IMR-90 (cell line): Measurements from ENCODE around the gene CMC1. TPM values are rescaled to one million over a fixed set of nuclear protein-coding genes. Genes with fewer than 3 reads are reported as not detected.

ENCODE experiments used
- ATAC-seq: fragments of 200-7000 bp; cut with Tn5 transposase; 2 replicates; pipeline ENCODE4 v1.9.1; 2020; ENCODE audit warnings: low read depth, mild to moderate bottlenecking, moderate library complexity
- BruUV-seq: library from RNA; stranded (reverse); fragments of 400-500 nt; replicated peaks from 2 replicates; lab custom pipeline; 2021; lab: Mats Ljungman, UMichigan
- CTCF ChIA-PET: fragments of 300-600 bp; formaldehyde crosslinking; extraction: SDS; loops from one replicate; lab custom pipeline; 2021; ENCODE audit warnings: antibody characterized with exemption; lab: Yijun Ruan, JAX
- POLR2A ChIA-PET: fragments of 300-600 bp; sonication (Branson Sonifier 250); formaldehyde crosslinking; loops from one replicate; lab custom pipeline; 2022; ENCODE audit warnings: antibody characterized with exemption; ENCODE audit not compliant: unreplicated experiment; lab: Charles Lee
- DNase-seq: peaks from one replicate; pipeline ENCODE4 v3.0.0; 2013
- H2AFZ ChIP-seq: replicated peaks from 2 replicates; pipeline ENCODE3; 2013; ENCODE audit warnings: low read length, mild to moderate bottlenecking; ENCODE audit not compliant: poor library complexity
- H2AK5ac ChIP-seq: 2 replicates; pipeline ENCODE4 v1.6.1; 2013; ENCODE audit warnings: low read depth, low read length, inconsistent platforms
- H2AK9ac ChIP-seq: replicated peaks from 2 replicates; pipeline ENCODE3; 2013; ENCODE audit warnings: mild to moderate bottlenecking, low read depth, low read length, moderate library complexity; ENCODE audit not compliant: poor library complexity
- H2BK120ac ChIP-seq: 2 replicates; pipeline ENCODE4 v1.6.1; 2013; ENCODE audit warnings: low read depth, low read length, inconsistent platforms
- H2BK15ac ChIP-seq: 3 replicates; pipeline ENCODE4 v1.6.1; 2013; ENCODE audit warnings: low read depth, low read length, inconsistent platforms
- H2BK20ac ChIP-seq: 2 replicates; pipeline ENCODE4 v1.6.1; 2013; ENCODE audit warnings: low read depth, mild to moderate bottlenecking, inconsistent platforms, low read length, moderate library complexity
- H2BK5ac ChIP-seq: 2 replicates; pipeline ENCODE4 v1.6.1; 2013; ENCODE audit warnings: mild to moderate bottlenecking, low read depth, low read length, inconsistent platforms; ENCODE audit not compliant: poor library complexity, severe bottlenecking
- H3K14ac ChIP-seq: replicated peaks from 2 replicates; pipeline ENCODE4 v1.6.1; 2013; ENCODE audit warnings: low read depth, low read length, inconsistent platforms
- H3K18ac ChIP-seq: 2 replicates; pipeline ENCODE4 v1.6.1; 2013; ENCODE audit warnings: low read depth, low read length, control low read depth
- H3K23ac ChIP-seq: 2 replicates; pipeline ENCODE4 v1.6.1; 2013; ENCODE audit warnings: low read depth, low read length, inconsistent platforms
- H3K27ac ChIP-seq: 2 replicates; pipeline ENCODE4 v1.5.1; 2013; ENCODE audit warnings: mild to moderate bottlenecking, control low read depth, low read length; ENCODE audit not compliant: insufficient read depth
- H3K27me3 ChIP-seq: 2 replicates; pipeline ENCODE4 v1.6.1; 2013; ENCODE audit warnings: low read length; ENCODE audit not compliant: control insufficient read depth, insufficient read depth
- H3K36me3 ChIP-seq: 2 replicates; pipeline ENCODE4 v1.6.1; 2013; ENCODE audit warnings: low read length, mixed read lengths; ENCODE audit not compliant: control insufficient read depth, insufficient read depth
- H3K4ac ChIP-seq: 2 replicates; pipeline ENCODE4 v1.6.1; 2013; ENCODE audit warnings: low read depth, low read length, inconsistent platforms
- H3K4me1 ChIP-seq: 2 replicates; pipeline ENCODE4 v1.6.1; 2013; ENCODE audit warnings: low read length, mixed read lengths; ENCODE audit not compliant: control insufficient read depth, insufficient read depth
- H3K4me2 ChIP-seq: 2 replicates; pipeline ENCODE4 v1.6.1; 2013; ENCODE audit warnings: low read depth, mild to moderate bottlenecking, control low read depth, low read length, moderate library complexity
- H3K4me3 ChIP-seq: 2 replicates; pipeline ENCODE4 v1.5.1; 2013; ENCODE audit warnings: low read depth, mild to moderate bottlenecking, control low read depth, low read length, moderate library complexity; ENCODE audit not compliant: insufficient read depth
- H3K56ac ChIP-seq: 2 replicates; pipeline ENCODE4 v1.6.1; 2013; ENCODE audit warnings: low read length, inconsistent platforms; ENCODE audit not compliant: insufficient read depth; ENCODE audit errors: extremely low read depth
- H3K79me1 ChIP-seq, 2 experiments: 2 replicates each; pipeline ENCODE4 v1.6.1; 2013; ENCODE audit warnings: low read length in 2 of 2, inconsistent platforms in 1 of 2, low read depth in 1 of 2
- H3K9ac ChIP-seq: 2 replicates; pipeline ENCODE4 v1.6.1; 2013; ENCODE audit warnings: low read depth, low read length, control low read depth
- H3K9me1 ChIP-seq: 2 replicates; pipeline ENCODE4 v1.6.1; 2013; ENCODE audit warnings: low read length, inconsistent platforms; ENCODE audit not compliant: insufficient read depth
- H3K9me3 ChIP-seq: 2 replicates; pipeline ENCODE4 v1.6.1; 2013; ENCODE audit warnings: low read length; ENCODE audit not compliant: control insufficient read depth, insufficient read depth
- H4K20me1 ChIP-seq: 2 replicates; pipeline ENCODE4 v1.6.1; 2013; ENCODE audit warnings: low read length, inconsistent platforms; ENCODE audit not compliant: insufficient read depth
- H4K5ac ChIP-seq: 2 replicates; pipeline ENCODE4 v1.6.1; 2013; ENCODE audit warnings: mild to moderate bottlenecking, low read depth, low read length, control low read depth
- H4K8ac ChIP-seq, 2 experiments: 2 replicates each; pipeline ENCODE4 v1.6.1; 2013; ENCODE audit warnings: low read depth in 2 of 2, low read length in 2 of 2, control low read depth in 1 of 2, inconsistent platforms in 1 of 2
- H4K91ac ChIP-seq: 2 replicates; pipeline ENCODE4 v1.6.1; 2013; ENCODE audit warnings: low read depth, low read length, inconsistent platforms; ENCODE audit not compliant: insufficient read depth
- BHLHE40 ChIP-seq: fragments of 150-350 bp; IDR thresholded peaks from 2 replicates; pipeline ENCODE4 v1.6.1; 2016; ENCODE audit warnings: mild to moderate bottlenecking, low read depth, low read length
- CEBPB ChIP-seq: IDR thresholded peaks from 2 replicates; pipeline ENCODE4 v1.6.1; 2012; ENCODE audit warnings: low read depth, low read length, improper control_type of control experiment
- CHD1 ChIP-seq: IDR thresholded peaks from 2 replicates; pipeline ENCODE4 v1.6.1; 2012; ENCODE audit warnings: low read depth, low read length, improper control_type of control experiment
- FOS ChIP-seq: fragments of 150-350 bp; IDR thresholded peaks from 2 replicates; pipeline ENCODE4 v1.6.1; 2016; ENCODE audit warnings: low read depth, low read length
- MAFK ChIP-seq: IDR thresholded peaks from 2 replicates; pipeline ENCODE4 v1.6.1; 2012; ENCODE audit warnings: low read depth, low read length, improper control_type of control experiment
- MAZ ChIP-seq: IDR thresholded peaks from 2 replicates; pipeline ENCODE4 v1.6.1; 2012; ENCODE audit warnings: low read depth, mild to moderate bottlenecking, low read length, improper control_type of control experiment, moderate library complexity, borderline replicate concordance
- MXI1 ChIP-seq: IDR thresholded peaks from 2 replicates; pipeline ENCODE4 v1.6.1; 2012; ENCODE audit warnings: low read depth, mild to moderate bottlenecking, low read length, moderate library complexity, borderline replicate concordance
- NFE2L2 ChIP-seq: fragments of 150-350 bp; IDR thresholded peaks from 2 replicates; pipeline ENCODE4 v1.6.1; 2016; ENCODE audit warnings: low read depth, mild to moderate bottlenecking, low read length
- POLR2A ChIP-seq: IDR thresholded peaks from 2 replicates; pipeline ENCODE4 v1.6.1; 2012; ENCODE audit warnings: mild to moderate bottlenecking, low read depth, low read length
- RAD21 ChIP-seq: IDR thresholded peaks from 2 replicates; pipeline ENCODE4 v1.6.1; 2012; ENCODE audit warnings: low read length, improper control_type of control experiment
- RCOR1 ChIP-seq: IDR thresholded peaks from 2 replicates; pipeline ENCODE4 v1.6.1; 2012; ENCODE audit warnings: mild to moderate bottlenecking, low read length, improper control_type of control experiment; ENCODE audit not compliant: insufficient replicate concordance
- RFX5 ChIP-seq: IDR thresholded peaks from 2 replicates; pipeline ENCODE4 v1.8.0; 2012; ENCODE audit warnings: low read depth, mild to moderate bottlenecking, low read length, moderate library complexity
- SMC3 ChIP-seq: fragments of 150-350 bp; IDR thresholded peaks from 2 replicates; pipeline ENCODE4 v1.6.1; 2016; ENCODE audit warnings: low read depth, mild to moderate bottlenecking, antibody characterized with exemption, low read length, moderate library complexity
- WGBS, 2 experiments: methylation state at CpG; one replicate each; pipeline versions ENCODE4 v1.1.5 to v1.1.7; 2013; ENCODE audit warnings: missing lambda C conversion rate in 2 of 2; ENCODE audit not compliant: insufficient read length in 1 of 2; ENCODE audit errors: extremely low coverage in 2 of 2; 5-methylcytosine and 5-hydroxymethylcytosine counted together
- dilution Hi-C: fragments of 300-500 bp; cut with HindIII; formaldehyde crosslinking; loops from one replicate; pipeline ENCODE4 v1.14.3; 2018; ENCODE audit warnings: low sequenced_read_pairs; ENCODE audit not compliant: unreplicated experiment
- in situ Hi-C: fragments of 300-500 bp; cut with MboI; formaldehyde crosslinking; loops from 3 replicates; pipeline ENCODE4 v1.14.3; 2019; ENCODE audit warnings: low sequenced_read_pairs, inconsistent platforms, mixed read lengths
- intact Hi-C: fragments of 100-400 bp; cut with micrococcal nuclease; formaldehyde crosslinking; loops from 2 replicates; pipeline ENCODE4 v1.10.0; 2022
- polyA plus RNA-seq, 3 experiments: library from polyadenylated mRNA; depleted of rRNA; stranded (reverse); fragments of >200 nt; gene quantifications; 2 replicates each; pipeline ENCODE4 v1.2.3, GENCODE V29; 2012; ENCODE audit warnings: low replicate concordance in 1 of 3
- total RNA-seq: library from RNA; depleted of rRNA; stranded (reverse); fragments of >200 nt; gene quantifications from 2 replicates; pipeline ENCODE4 v1.2.3, GENCODE V29; 2012
- TF ChIP-seq, protein P1 (sequence below): fragments of 150-350 bp; IDR thresholded peaks from 2 replicates; pipeline ENCODE4 v1.6.1; 2016; ENCODE audit warnings: low read depth, mild to moderate bottlenecking, low read length, moderate library complexity, borderline replicate concordance
- TF ChIP-seq, protein P2 (sequence below): fragments of 150-350 bp; IDR thresholded peaks from 2 replicates; pipeline ENCODE4 v1.6.1; 2017; ENCODE audit warnings: mild to moderate bottlenecking, antibody characterized with exemption, low read length, low read depth
- TF ChIP-seq, protein P3 (sequence below): conservative IDR thresholded peaks from 2 replicates; pipeline ENCODE4 v1.5.1; 2012; ENCODE audit warnings: mild to moderate bottlenecking, low read depth, low read length, improper control_type of control experiment

The CMC1 gene
- total and polyA plus RNA-seq, 2 of the 4 experiments (the other 2 are of a cell fraction): 1.6 to 18.3 TPM

DNA sequence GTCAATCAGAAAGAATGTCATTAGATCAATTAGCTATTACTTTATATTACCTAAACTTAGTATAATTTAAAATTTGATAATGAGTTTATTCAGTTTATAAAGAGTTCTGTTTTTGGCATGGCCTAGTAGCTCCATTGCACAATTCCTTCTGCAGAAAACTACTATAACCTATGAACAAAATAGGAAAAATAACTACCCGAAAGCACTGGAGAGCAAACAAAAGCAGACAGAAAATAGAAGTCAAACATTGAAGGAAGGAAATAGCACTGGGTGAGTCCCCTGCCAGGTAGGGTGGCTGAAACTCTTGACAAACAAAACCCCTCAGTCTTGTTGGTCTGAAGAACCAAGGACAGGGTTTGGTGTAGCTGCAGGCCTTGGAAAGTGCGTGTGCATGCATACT, 37.5 kb downstream of the CMC1 start:
- no peaks in the 10 kb centered on the region for H3K9me3 ChIP-seq
- H2BK15ac ChIP-seq: no peak overlapping the region
- no peak overlapping the region; the same call in 1 of the 2 replicates for H3K4me2 ChIP-seq
- no peak overlapping the region for H2AFZ ChIP-seq
- no peak overlapping the region for H3K4me3 ChIP-seq
- no peak overlapping the region for H2AK9ac ChIP-seq
- intact Hi-C loops: no loop called here
- no peak overlapping the region for H3K9ac ChIP-seq
- no peak overlapping the region for H3K14ac ChIP-seq
- H3K36me3 ChIP-seq: peaks cover 4% of the 10 kb centered on the region; the same call in 1 of the 2 replicates
- H4K5ac ChIP-seq: no peak overlapping the region
- H4K20me1 ChIP-seq: no peaks in the 10 kb centered on the region
- H4K8ac ChIP-seq: no peak overlapping the region
- no TSS peak for BruUV-seq
- H3K27me3 ChIP-seq: no peaks in the 10 kb centered on the region
- peaks cover 2% of the 10 kb centered on the region; the same call in 1 of the 2 replicates for H3K9me1 ChIP-seq
- ChIA-PET POLR2A (no interaction called here), CTCF (no interaction called here)
- H3K79me1 ChIP-seq: peaks cover 0 to 4% of the 10 kb centered on the region in 2 experiments; a peak in 1 of 4 replicates
- no peak overlapping the region for H2BK20ac ChIP-seq
- no peak overlapping the region for H3K4ac ChIP-seq
- peaks cover 2% of the 10 kb centered on the region for H3K4me1 ChIP-seq
- TF ChIP-seq CEBPB (no peak), CHD1 (no peak), BHLHE40 (no peak), POLR2A (no peak), FOS (no peak), RAD21 (no peak), NFE2L2 (no peak), RCOR1 (no peak), RFX5 (no peak), MAFK (no peak), MXI1 (no peak), SMC3 (no peak), MAZ (no peak)
- TF ChIP-seq, protein P1, sequence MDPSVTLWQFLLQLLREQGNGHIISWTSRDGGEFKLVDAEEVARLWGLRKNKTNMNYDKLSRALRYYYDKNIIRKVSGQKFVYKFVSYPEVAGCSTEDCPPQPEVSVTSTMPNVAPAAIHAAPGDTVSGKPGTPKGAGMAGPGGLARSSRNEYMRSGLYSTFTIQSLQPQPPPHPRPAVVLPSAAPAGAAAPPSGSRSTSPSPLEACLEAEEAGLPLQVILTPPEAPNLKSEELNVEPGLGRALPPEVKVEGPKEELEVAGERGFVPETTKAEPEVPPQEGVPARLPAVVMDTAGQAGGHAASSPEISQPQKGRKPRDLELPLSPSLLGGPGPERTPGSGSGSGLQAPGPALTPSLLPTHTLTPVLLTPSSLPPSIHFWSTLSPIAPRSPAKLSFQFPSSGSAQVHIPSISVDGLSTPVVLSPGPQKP: no peak
- TF ChIP-seq, protein P2, sequence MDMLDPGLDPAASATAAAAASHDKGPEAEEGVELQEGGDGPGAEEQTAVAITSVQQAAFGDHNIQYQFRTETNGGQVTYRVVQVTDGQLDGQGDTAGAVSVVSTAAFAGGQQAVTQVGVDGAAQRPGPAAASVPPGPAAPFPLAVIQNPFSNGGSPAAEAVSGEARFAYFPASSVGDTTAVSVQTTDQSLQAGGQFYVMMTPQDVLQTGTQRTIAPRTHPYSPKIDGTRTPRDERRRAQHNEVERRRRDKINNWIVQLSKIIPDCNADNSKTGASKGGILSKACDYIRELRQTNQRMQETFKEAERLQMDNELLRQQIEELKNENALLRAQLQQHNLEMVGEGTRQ: no peak
- TF ChIP-seq, protein P3, sequence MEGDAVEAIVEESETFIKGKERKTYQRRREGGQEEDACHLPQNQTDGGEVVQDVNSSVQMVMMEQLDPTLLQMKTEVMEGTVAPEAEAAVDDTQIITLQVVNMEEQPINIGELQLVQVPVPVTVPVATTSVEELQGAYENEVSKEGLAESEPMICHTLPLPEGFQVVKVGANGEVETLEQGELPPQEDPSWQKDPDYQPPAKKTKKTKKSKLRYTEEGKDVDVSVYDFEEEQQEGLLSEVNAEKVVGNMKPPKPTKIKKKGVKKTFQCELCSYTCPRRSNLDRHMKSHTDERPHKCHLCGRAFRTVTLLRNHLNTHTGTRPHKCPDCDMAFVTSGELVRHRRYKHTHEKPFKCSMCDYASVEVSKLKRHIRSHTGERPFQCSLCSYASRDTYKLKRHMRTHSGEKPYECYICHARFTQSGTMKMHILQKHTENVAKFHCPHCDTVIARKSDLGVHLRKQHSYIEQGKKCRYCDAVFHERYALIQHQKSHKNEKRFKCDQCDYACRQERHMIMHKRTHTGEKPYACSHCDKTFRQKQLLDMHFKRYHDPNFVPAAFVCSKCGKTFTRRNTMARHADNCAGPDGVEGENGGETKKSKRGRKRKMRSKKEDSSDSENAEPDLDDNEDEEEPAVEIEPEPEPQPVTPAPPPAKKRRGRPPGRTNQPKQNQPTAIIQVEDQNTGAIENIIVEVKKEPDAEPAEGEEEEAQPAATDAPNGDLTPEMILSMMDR: no peak
- H2BK5ac ChIP-seq: no peak overlapping the region
- no peak overlapping the region for H3K18ac ChIP-seq
- no peak overlapping the region for H2AK5ac ChIP-seq
- no peak overlapping the region for H3K23ac ChIP-seq
- WGBS, 2 experiments: 83% methylated on average over 1 of the region's 2 CpGs; no CpG with 5 or more reads in 1 of the 2 experiments
- DNase-seq (no peak), ATAC-seq (no peak)
- no peak overlapping the region for H4K91ac ChIP-seq
- in situ Hi-C loops: no loop called here
- H3K56ac ChIP-seq: no peak overlapping the region
- dilution Hi-C loops: no loop called here
- H3K27ac ChIP-seq: peak overlapping the region; percentile 59; the same call in 1 of the 2 replicates
- H2BK120ac ChIP-seq: no peak overlapping the region
